GM12892 (cell line): Measurements from ENCODE around the gene TMEM273.

ENCODE experiments used
- DNase-seq: peaks from one replicate; pipeline ENCODE4 v3.0.0; 2011; ENCODE audit not compliant: insufficient read length
- FAIRE-seq: peaks from 2 replicates; lab custom pipeline; 2011; peaks lifted over from hg19 to GRCh38; lab: Jason Lieb, UNC
- POLR2A ChIP-seq: IDR thresholded peaks from 2 replicates; pipeline ENCODE4 v1.6.1; 2011; ENCODE audit warnings: low read depth, low read length, control low read depth
- POLR2AphosphoS5 ChIP-seq: IDR thresholded peaks from 2 replicates; pipeline ENCODE4 v1.6.1; 2011; ENCODE audit warnings: low read depth, low read length, control low read depth
- TAF1 ChIP-seq: IDR thresholded peaks from 2 replicates; pipeline ENCODE4 v1.6.1; 2011; ENCODE audit warnings: low read depth, mild to moderate bottlenecking, control low read depth, low read length, borderline replicate concordance

TMEM273 gene

DNA sequence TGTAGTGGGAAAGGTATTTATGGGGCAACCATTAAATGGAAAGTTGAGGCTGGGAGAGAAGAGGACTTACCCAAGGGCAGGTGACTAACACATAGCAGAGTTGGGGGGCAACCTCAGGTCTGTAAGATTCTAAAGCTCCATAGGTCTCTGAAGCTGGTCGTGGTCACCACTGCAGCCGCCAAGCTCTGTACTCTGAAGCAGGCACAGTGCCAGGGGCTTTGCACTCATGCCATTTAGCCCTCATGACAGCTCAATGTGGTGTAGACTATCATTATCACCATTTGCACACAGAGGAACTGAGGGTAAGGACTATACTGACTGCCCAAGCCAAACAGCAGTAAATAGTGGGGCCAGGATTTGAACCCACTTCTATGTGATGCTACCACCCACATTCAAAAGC is 32.5 kb upstream of the TMEM273 start:
- no peak for TF ChIP-seq TAF1
- TF ChIP-seq POLR2A = no peak
- no peak for TF ChIP-seq POLR2AphosphoS5
- FAIRE-seq = no peak
- DNase-seq = no peak

DNA sequence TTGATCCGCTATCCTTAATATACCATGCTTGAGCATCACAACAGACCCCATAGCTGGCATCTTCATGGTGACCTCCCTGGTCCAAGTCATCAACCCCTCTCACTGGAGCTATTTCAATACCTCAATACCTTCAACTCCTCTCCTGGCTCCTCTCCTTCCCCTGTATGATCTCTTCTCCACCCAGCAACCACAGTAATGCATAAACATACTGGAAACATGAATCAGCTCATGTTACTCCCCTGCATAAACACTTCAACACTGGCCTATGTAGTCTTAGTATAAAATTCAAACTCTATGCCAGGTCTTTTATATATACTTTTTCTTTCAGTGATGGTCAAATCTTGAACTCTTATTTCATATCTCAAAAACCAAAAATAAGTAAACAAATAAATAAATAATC is 31.8 kb upstream of the TMEM273 start:
- FAIRE-seq (no peak), DNase-seq (no peak)
- TF ChIP-seq POLR2AphosphoS5 (no peak), TAF1 (no peak), POLR2A (no peak)

DNA sequence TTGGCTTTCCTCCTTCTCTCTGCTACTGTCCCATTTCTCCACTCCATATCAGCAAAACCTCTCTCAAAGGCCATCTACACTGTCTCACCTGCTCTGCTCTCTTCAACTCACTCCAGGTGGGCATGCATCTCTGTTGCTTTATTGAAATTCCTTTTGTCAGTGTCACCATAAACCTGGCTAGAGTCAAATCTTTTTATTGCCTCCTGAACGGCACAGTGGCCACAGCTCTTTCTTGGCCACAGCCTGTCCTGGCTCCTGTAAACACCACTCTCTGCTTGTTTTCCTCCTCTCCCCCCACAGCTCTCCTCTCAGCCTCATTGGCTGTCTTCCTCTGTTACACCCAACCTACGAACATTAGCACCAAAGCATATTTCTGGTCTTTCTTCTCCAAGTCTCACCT is 31.1 kb upstream of the TMEM273 start:
- TF ChIP-seq POLR2AphosphoS5 (no peak), POLR2A (no peak), TAF1 (no peak)
- FAIRE-seq (no peak), DNase-seq (no peak)

GRCh38 chr10:49218480-49218879 is 30.3 kb upstream of the TMEM273 start:
- TF ChIP-seq TAF1 = no peak
- no peak for TF ChIP-seq POLR2AphosphoS5
- no peak for TF ChIP-seq POLR2A
- FAIRE-seq (no peak), DNase-seq (no peak)

DNA sequence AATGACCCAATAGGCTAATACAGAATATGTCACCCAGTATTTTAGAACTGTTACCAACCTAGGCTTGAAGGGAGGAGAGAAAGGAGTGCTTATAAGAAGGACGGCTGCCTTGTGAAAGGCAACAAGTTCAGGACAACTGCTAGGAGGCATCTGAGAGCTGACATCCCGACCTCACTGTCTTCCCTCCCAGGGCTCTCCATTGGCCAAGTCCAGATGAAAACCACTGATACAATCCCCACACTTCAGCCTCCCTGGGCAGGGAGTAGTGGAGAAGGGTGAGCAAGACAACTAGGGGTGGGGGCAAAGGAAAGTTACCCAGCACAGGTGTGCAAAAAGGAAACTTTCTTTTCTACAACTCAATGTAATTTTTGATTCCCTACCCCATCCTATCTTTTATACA is 29.5 kb upstream of the TMEM273 start:
- DNase-seq (no peak), FAIRE-seq (no peak)
- TF ChIP-seq POLR2AphosphoS5 (no peak), POLR2A (no peak), TAF1 (no peak)

GRCh38 chr10:49213211-49213610 is 25.0 kb upstream of the TMEM273 start:
- TF ChIP-seq POLR2A (no peak), TAF1 (no peak), POLR2AphosphoS5 (no peak)
- DNase-seq (no peak), FAIRE-seq (no peak)

GRCh38 chr10:49212783-49213182 is 24.6 kb upstream of the TMEM273 start:
- DNase-seq = no peak
- FAIRE-seq = no peak
- TF ChIP-seq TAF1 = no peak
- no peak for TF ChIP-seq POLR2A
- no peak for TF ChIP-seq POLR2AphosphoS5

DNA sequence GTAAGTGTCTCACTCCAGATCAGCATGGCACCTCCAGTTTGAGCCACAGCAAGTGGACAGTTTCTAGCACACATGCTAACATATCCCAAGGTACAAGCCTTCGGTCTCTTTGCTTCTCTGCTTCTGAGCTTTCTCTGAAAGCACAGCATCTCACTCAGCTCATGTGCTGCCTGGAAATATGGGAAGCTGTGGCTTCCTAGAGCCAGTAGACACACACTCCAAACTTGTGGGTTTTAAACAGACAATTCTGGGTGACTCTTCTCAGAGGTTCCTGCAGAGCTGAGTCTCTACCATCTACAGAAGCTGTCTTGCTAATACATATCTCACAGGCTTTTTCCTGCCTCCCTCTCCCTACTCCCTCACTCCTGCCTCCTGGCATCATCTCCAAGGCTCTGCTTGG is 23.9 kb upstream of the TMEM273 start:
- TF ChIP-seq POLR2A (no peak), TAF1 (no peak), POLR2AphosphoS5 (no peak)
- FAIRE-seq (no peak), DNase-seq (no peak)

DNA sequence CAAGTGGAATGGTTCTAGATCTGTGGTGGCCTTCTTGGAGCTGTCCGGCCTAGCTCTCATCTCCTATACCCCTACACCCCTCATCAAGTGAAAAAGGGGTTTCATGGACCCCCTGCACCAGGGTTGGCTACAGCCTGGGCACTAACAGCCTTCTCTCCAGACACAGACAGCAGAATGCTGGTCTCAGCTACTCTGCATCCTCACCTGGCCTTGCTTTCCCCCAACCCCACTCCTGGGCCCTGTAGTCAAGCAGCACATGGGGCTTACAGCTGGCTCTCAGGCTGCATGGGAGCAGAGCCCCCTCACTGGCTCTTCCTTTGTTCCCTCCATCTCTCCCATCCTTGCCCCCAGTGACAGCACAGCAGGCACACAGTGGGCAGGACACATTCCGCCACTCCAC is 20.8 kb upstream of the TMEM273 start:
- DNase-seq (no peak), FAIRE-seq (no peak)
- TF ChIP-seq TAF1 (no peak), POLR2A (no peak), POLR2AphosphoS5 (no peak)

DNA sequence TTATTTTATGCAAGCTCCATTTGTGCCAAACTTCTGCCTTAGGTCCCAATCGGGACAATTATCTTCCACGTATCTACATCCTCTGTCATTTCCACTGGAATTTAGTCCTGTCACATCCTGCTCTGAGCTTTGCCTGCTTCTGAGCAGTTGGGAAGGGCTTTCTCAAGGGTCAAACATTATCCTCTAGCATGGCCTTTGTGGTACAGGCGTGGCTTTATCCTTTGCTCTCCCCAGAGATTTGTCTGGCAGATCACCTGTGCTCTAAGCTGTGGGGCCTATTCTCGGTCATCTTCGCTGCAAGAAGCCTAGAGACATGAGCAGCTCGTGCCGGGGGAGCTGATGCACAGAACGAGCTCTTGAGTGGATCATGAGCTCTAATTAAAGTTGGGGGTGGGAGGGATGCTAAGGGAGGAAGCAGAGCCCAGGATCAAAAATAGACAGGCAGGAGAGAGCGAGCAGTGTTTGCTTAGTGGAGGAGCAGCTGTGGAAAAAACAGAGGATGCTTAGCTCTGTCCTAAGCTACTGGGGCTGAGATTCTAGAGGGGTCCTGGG is 19.8 kb upstream of the TMEM273 start:
- FAIRE-seq (no peak), DNase-seq (no peak)
- TF ChIP-seq POLR2AphosphoS5 (no peak), TAF1 (no peak), POLR2A (no peak)

- TF ChIP-seq POLR2A (no peak), POLR2AphosphoS5 (no peak), TAF1 (no peak)
- DNase-seq (no peak), FAIRE-seq (no peak)
Measured at GRCh38 chr10:49207113-49207512, 18.9 kb upstream of the TMEM273 start.

GRCh38 chr10:49205206-49205605 is 17.0 kb upstream of the TMEM273 start:
- no peak for FAIRE-seq
- DNase-seq = no peak
- TF ChIP-seq POLR2A = no peak
- no peak for TF ChIP-seq POLR2AphosphoS5
- TF ChIP-seq TAF1 = no peak
